Osteoblast (primary cell): ENCODE data around the gene UQCR11. TPM values are rescaled to one million over a fixed set of nuclear protein-coding genes. Genes with fewer than 3 reads are reported as not detected.

Experiments
- DNase-seq: peaks from one replicate; pipeline ENCODE4 v3.0.0; 2011; ENCODE audit warnings: low spot score, mixed read lengths; ENCODE audit not compliant: insufficient read length; ENCODE audit errors: missing footprints
- H2AFZ ChIP-seq: 2 replicates; pipeline ENCODE4 v1.6.0; 2011; ENCODE audit warnings: mild to moderate bottlenecking, low read length
- H3K27ac ChIP-seq: 2 replicates; pipeline ENCODE4 v1.5.1; 2011; ENCODE audit warnings: mild to moderate bottlenecking, low read depth, low read length, moderate library complexity
- H3K27me3 ChIP-seq: 2 replicates; pipeline ENCODE4 v1.6.0; 2012; ENCODE audit warnings: mild to moderate bottlenecking, control low read depth, inconsistent platforms, low read length, moderate library complexity; ENCODE audit not compliant: insufficient read depth
- H3K36me3 ChIP-seq: 2 replicates; pipeline ENCODE4 v1.5.1; 2011; ENCODE audit warnings: mild to moderate bottlenecking, low read length, control low read depth, moderate library complexity; ENCODE audit not compliant: insufficient read depth
- H3K4me1 ChIP-seq: 2 replicates; pipeline ENCODE4 v1.5.1; 2011; ENCODE audit warnings: mild to moderate bottlenecking, low read length, control low read depth, moderate library complexity; ENCODE audit not compliant: insufficient read depth
- H3K4me2 ChIP-seq: 2 replicates; pipeline ENCODE4 v1.6.0; 2011; ENCODE audit warnings: mild to moderate bottlenecking, low read length; ENCODE audit not compliant: insufficient read depth
- H3K4me3 ChIP-seq: fragments of 200-600 bp; sonication (generic); 3 replicates; pipeline ENCODE4 v1.5.1; 2012; ENCODE audit warnings: mild to moderate bottlenecking, low read length, inconsistent platforms; ENCODE audit not compliant: insufficient read depth
- H3K79me2 ChIP-seq: 2 replicates; pipeline ENCODE4 v1.6.0; 2012; ENCODE audit warnings: mild to moderate bottlenecking, low read length, control low read depth, inconsistent platforms; ENCODE audit not compliant: insufficient read depth
- H3K9me3 ChIP-seq: 2 replicates; pipeline ENCODE4 v1.5.1; 2011; ENCODE audit warnings: low read depth, low read length, control low read depth
- H4K20me1 ChIP-seq: 2 replicates; pipeline ENCODE4 v1.6.0; 2012; ENCODE audit warnings: mild to moderate bottlenecking, low read length, control low read depth; ENCODE audit not compliant: insufficient read depth
- CTCF ChIP-seq: IDR thresholded peaks from 2 replicates; pipeline ENCODE4 v1.5.1; 2011; ENCODE audit warnings: mild to moderate bottlenecking, low read depth, low read length, moderate library complexity; ENCODE audit errors: extremely low read depth
- total RNA-seq: library from RNA; depleted of rRNA; stranded (reverse); fragments of >200 nt; gene quantifications from 2 replicates; pipeline ENCODE4 v1.2.3, GENCODE V29; 2012

The UQCR11 gene
- total RNA-seq, 1 donor: 39.4 TPM

GRCh38 chr19:1555487-1556389 lies 49.5 kb downstream of the UQCR11 start:
- H4K20me1 ChIP-seq: peaks cover 25% of the 10 kb centered on the region

GRCh38 chr19:1554968-1555367 lies 50.3 kb downstream of the UQCR11 start:
- Histone ChIP-seq H3K36me3 (no peaks in the 10 kb centered on the region), H3K27ac (no peak overlapping the region), H4K20me1 (peaks cover 17% of the 10 kb centered on the region), H3K27me3 (no peaks in the 10 kb centered on the region), H3K79me2 (peaks cover 7% of the 10 kb centered on the region), H2AFZ (no peak overlapping the region), H3K4me2 (no peak overlapping the region), H3K9me3 (no peaks in the 10 kb centered on the region), H3K4me3 (no peak overlapping the region), H3K4me1 (no peaks in the 10 kb centered on the region)
- no peak for TF ChIP-seq CTCF
- no peak for DNase-seq

More at GRCh38 chr19:1555487-1556389, 49.5 kb downstream of the UQCR11 start:
- Histone ChIP-seq H3K79me2 (peaks cover 14% of the 10 kb centered on the region), H3K4me1 (no peaks in the 10 kb centered on the region), H3K27me3 (no peaks in the 10 kb centered on the region), H2AFZ (no peak overlapping the region), H3K4me3 (no peak overlapping the region), H3K4me2 (no peak overlapping the region), H3K36me3 (no peaks in the 10 kb centered on the region), H3K9me3 (no peaks in the 10 kb centered on the region), H3K27ac (no peak overlapping the region)
- TF ChIP-seq CTCF: no peak
- no peak for DNase-seq

GRCh38 chr19:1553415-1553814 lies 51.8 kb downstream of the UQCR11 start:
- Histone ChIP-seq H2AFZ (no peak overlapping the region), H3K79me2 (no peaks in the 10 kb centered on the region), H3K27me3 (no peaks in the 10 kb centered on the region), H3K4me1 (no peaks in the 10 kb centered on the region), H3K9me3 (no peaks in the 10 kb centered on the region), H3K27ac (no peak overlapping the region), H3K4me2 (no peak overlapping the region), H4K20me1 (peaks cover 7% of the 10 kb centered on the region), H3K4me3 (no peak overlapping the region), H3K36me3 (no peaks in the 10 kb centered on the region)
- TF ChIP-seq CTCF: no peak
- DNase-seq: peak; percentile 49
